Activated naive CD4-positive, alpha-beta T cell treated with anti-CD3 and anti-CD28 coated beads, Interleukin-2, amount 10 ng/mL, durations not matched to agents 7 days and 5 days (primary cell): ENCODE data around the gene C6orf136.
A peak's percentile ranks its signal among the peaks of the same experiment; 100 is the strongest.
"Not testable (repeated sequence)": the region's sequence is repeated elsewhere in the genome, so short reads cannot be mapped to it uniquely, and the experiment has no call there.

Experiments used
- CTCF ChIA-PET: fragments of 350-600 bp; sonication (Branson Sonifier 250); formaldehyde crosslinking; loops from one replicate; lab custom pipeline; 2021; ENCODE audit warnings: antibody characterized with exemption; lab: Charles Lee
- DNase-seq: peaks from one replicate; pipeline ENCODE4 v3.0.0-alpha.2; 2020
- H3K27ac Mint-ChIP-seq: one replicate; pipeline ENCODE4 v1.8.0; 2021; ENCODE audit warnings: mild to moderate bottlenecking, moderate library complexity, mixed read lengths
- H3K27me3 Mint-ChIP-seq: one replicate; pipeline ENCODE4 v1.8.0; 2021; ENCODE audit warnings: mild to moderate bottlenecking, mixed read lengths
- H3K36me3 Mint-ChIP-seq: one replicate; pipeline ENCODE4 v1.8.0; 2021; ENCODE audit warnings: mixed read lengths
- H3K4me1 Mint-ChIP-seq: one replicate; pipeline ENCODE4 v1.8.0; 2021; ENCODE audit warnings: mixed read lengths
- H3K4me3 Mint-ChIP-seq: one replicate; pipeline ENCODE4 v1.8.0; 2021; ENCODE audit warnings: mild to moderate bottlenecking, moderate library complexity, mixed read lengths
- H3K9me3 Mint-ChIP-seq: one replicate; pipeline ENCODE4 v1.8.0; 2021; ENCODE audit warnings: mixed read lengths

C6orf136 gene

GRCh38 chr6:30657454-30657853, 10.5 kb downstream of the C6orf136 start:
- no peak overlapping the region for H3K27ac Mint-ChIP-seq
- H3K27me3 Mint-ChIP-seq: no peaks in the 10 kb centered on the region
- H3K4me1 Mint-ChIP-seq: no peaks in the 10 kb centered on the region
- CTCF ChIA-PET: no interaction called here
- no peak for DNase-seq
- peaks cover 66% of the 10 kb centered on the region for H3K36me3 Mint-ChIP-seq
- no peaks in the 10 kb centered on the region for H3K9me3 Mint-ChIP-seq
- no peak overlapping the region for H3K4me3 Mint-ChIP-seq

- DNase-seq, H3K4me3 Mint-ChIP-seq, H3K4me1 Mint-ChIP-seq, H3K9me3 Mint-ChIP-seq, H3K27me3 Mint-ChIP-seq, CTCF ChIA-PET, H3K27ac Mint-ChIP-seq: not testable (repeated sequence)
- H3K36me3 Mint-ChIP-seq: peaks cover 66% of the 10 kb centered on the region
Measured at GRCh38 chr6:30657922-30658321, 11.0 kb downstream of the C6orf136 start.

GRCh38 chr6:30664994-30665767, 18.2 kb downstream of the C6orf136 start:
- H3K27me3 Mint-ChIP-seq: no peaks in the 10 kb centered on the region
- no peaks in the 10 kb centered on the region for H3K9me3 Mint-ChIP-seq
- DNase-seq: no peak
- H3K4me3 Mint-ChIP-seq: no peak overlapping the region
- CTCF ChIA-PET: interaction anchor here (0.9 kb wide), 1 partner anchor 66 kb away, joined by 3 read pairs; no protein-coding TSS in a partner anchor
- H3K4me1 Mint-ChIP-seq: peaks cover 12% of the 10 kb centered on the region
- H3K27ac Mint-ChIP-seq: no peak overlapping the region
- H3K36me3 Mint-ChIP-seq: peaks cover 56% of the 10 kb centered on the region

GRCh38 chr6:30666300-30666699, 19.4 kb downstream of the C6orf136 start:
- H3K9me3 Mint-ChIP-seq, H3K27ac Mint-ChIP-seq, H3K4me3 Mint-ChIP-seq, H3K27me3 Mint-ChIP-seq, CTCF ChIA-PET: not testable (repeated sequence)
- Mint-ChIP-seq H3K4me1 (peaks cover 23% of the 10 kb centered on the region), H3K36me3 (peaks cover 60% of the 10 kb centered on the region)
- DNase-seq: peak; percentile 34

GRCh38 chr6:30670760-30671527, 24.0 kb downstream of the C6orf136 start:
- Mint-ChIP-seq H3K27me3 (no peaks in the 10 kb centered on the region), H3K4me1 (peaks cover 42% of the 10 kb centered on the region), H3K9me3 (no peaks in the 10 kb centered on the region), H3K27ac (no peak overlapping the region), H3K4me3 (peak overlapping the region; percentile 87), H3K36me3 (peaks cover 29% of the 10 kb centered on the region)
- DNase-seq: no peak
- CTCF ChIA-PET: interaction anchor here (1.8 to 3.5 kb wide), 2 partner anchors 60 to 126 kb away, joined by 5 to 20 read pairs; no protein-coding TSS in a partner anchor

- Mint-ChIP-seq H3K27me3 (no peaks in the 10 kb centered on the region), H3K27ac (peak within 1 kb of the TSS; percentile 84), H3K4me3 (peak within 1 kb of the TSS; percentile 87), H3K4me1 (peaks cover 44% of the 10 kb centered on the region), H3K36me3 (peaks cover 32% of the 10 kb centered on the region), H3K9me3 (no peaks in the 10 kb centered on the region)
- peak; percentile 94 for DNase-seq
- CTCF ChIA-PET: interaction anchor here (0.6 to 3.5 kb wide), 18 partner anchors 9 to 192 kb away, joined by 3 to 20 read pairs (median 4); no protein-coding TSS in a partner anchor
Measured at GRCh38 chr6:30672445-30673253, 25.7 kb downstream of the C6orf136 start, which contains the start of gene DHX16. Gene DHX16, minus strand, starts transcription at chr6:30673006. Its CDS starts 165 bp downstream, at chr6:30672841.

- peaks cover 53% of the 10 kb centered on the region for H3K4me1 Mint-ChIP-seq
- no peak for DNase-seq
- no peaks in the 10 kb centered on the region for H3K27me3 Mint-ChIP-seq
- H3K36me3 Mint-ChIP-seq: peaks cover 53% of the 10 kb centered on the region
- CTCF ChIA-PET: interaction anchor here (2.9 to 13.1 kb wide), 3 partner anchors 45 to 58 kb away, joined by 23 to 285 read pairs (median 47); partner anchors contain the start of genes MDC1 and TUBB
- H3K4me3 Mint-ChIP-seq: no peak overlapping the region
- no peaks in the 10 kb centered on the region for H3K9me3 Mint-ChIP-seq
- H3K27ac Mint-ChIP-seq: no peak overlapping the region
Measured at GRCh38 chr6:30676660-30677285, 29.8 kb downstream of the C6orf136 start.

- Mint-ChIP-seq H3K9me3 (no peaks in the 10 kb centered on the region), H3K4me1 (peaks cover 40% of the 10 kb centered on the region), H3K4me3 (peak overlapping the region; percentile 99), H3K36me3 (peaks cover 75% of the 10 kb centered on the region), H3K27ac (peak overlapping the region; percentile 80), H3K27me3 (no peaks in the 10 kb centered on the region)
- CTCF ChIA-PET: interaction anchor here (0.6 to 13.1 kb wide), 21 partner anchors 9 to 234 kb away, joined by 3 to 285 read pairs (median 3); partner anchors contain the start of genes FLOT1, IER3, MDC1 and TUBB
- peak; percentile 93 for DNase-seq
Measured at GRCh38 chr6:30678964-30679726, 32.2 kb downstream of the C6orf136 start.

GRCh38 chr6:30679765-30680535, 33.0 kb downstream of the C6orf136 start:
- H3K4me1 Mint-ChIP-seq: peaks cover 38% of the 10 kb centered on the region
- CTCF ChIA-PET: interaction anchor here (0.7 to 13.1 kb wide), 11 partner anchors 8 to 150 kb away, joined by 3 to 285 read pairs (median 6); partner anchors contain the start of genes MDC1 and TUBB
- H3K9me3 Mint-ChIP-seq: no peaks in the 10 kb centered on the region
- H3K4me3 Mint-ChIP-seq: peak overlapping the region; percentile 99
- DNase-seq: peak; percentile 25
- no peaks in the 10 kb centered on the region for H3K27me3 Mint-ChIP-seq
- peak overlapping the region; percentile 98 for H3K27ac Mint-ChIP-seq
- peaks cover 81% of the 10 kb centered on the region for H3K36me3 Mint-ChIP-seq

GRCh38 chr6:30681766-30682142, 34.8 kb downstream of the C6orf136 start:
- Mint-ChIP-seq H3K9me3 (no peaks in the 10 kb centered on the region), H3K27ac (peak overlapping the region; percentile 98), H3K27me3 (no peaks in the 10 kb centered on the region), H3K36me3 (peaks cover 85% of the 10 kb centered on the region), H3K4me1 (peaks cover 28% of the 10 kb centered on the region), H3K4me3 (peak overlapping the region; percentile 99)
- CTCF ChIA-PET: interaction anchor here (0.7 to 13.1 kb wide), 7 partner anchors 7 to 107 kb away, joined by 3 to 285 read pairs (median 3); partner anchors contain the start of genes DHX16, MDC1 and TUBB
- DNase-seq: peak; percentile 30

- Mint-ChIP-seq H3K4me1 (peaks cover 27% of the 10 kb centered on the region), H3K9me3 (no peaks in the 10 kb centered on the region), H3K27ac (peak overlapping the region; percentile 98), H3K36me3 (peaks cover 79% of the 10 kb centered on the region), H3K4me3 (peak overlapping the region; percentile 99), H3K27me3 (no peaks in the 10 kb centered on the region)
- CTCF ChIA-PET: interaction anchor here (0.7 to 13.1 kb wide), 7 partner anchors 10 to 106 kb away, joined by 3 to 285 read pairs (median 3); partner anchors contain the start of genes DHX16, MDC1 and TUBB
- peak; percentile 94 for DNase-seq
Measured at GRCh38 chr6:30682143-30683117, 35.5 kb downstream of the C6orf136 start.
